ENCODE results near the gene MFSD1.

DNA sequence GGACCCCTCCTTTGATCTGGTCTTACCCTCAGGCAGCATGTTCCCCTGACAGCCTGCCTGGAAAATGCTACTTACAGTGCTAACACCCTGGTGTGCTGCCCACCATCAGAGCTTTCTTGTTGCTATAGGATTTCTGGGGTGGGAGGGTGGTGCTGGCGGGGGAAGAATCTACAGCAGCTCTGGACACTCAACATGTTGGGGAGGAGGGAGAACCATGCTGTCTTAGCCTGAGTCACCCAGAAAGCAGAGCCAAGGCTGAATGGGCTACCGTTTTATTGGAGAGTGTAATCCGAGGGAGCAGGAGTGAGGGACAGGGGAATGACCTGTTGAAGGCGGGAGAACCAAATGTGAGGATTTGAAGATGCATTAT, 45.6 kb downstream of the MFSD1 start:
- TF ChIP-seq, protein P1, sequence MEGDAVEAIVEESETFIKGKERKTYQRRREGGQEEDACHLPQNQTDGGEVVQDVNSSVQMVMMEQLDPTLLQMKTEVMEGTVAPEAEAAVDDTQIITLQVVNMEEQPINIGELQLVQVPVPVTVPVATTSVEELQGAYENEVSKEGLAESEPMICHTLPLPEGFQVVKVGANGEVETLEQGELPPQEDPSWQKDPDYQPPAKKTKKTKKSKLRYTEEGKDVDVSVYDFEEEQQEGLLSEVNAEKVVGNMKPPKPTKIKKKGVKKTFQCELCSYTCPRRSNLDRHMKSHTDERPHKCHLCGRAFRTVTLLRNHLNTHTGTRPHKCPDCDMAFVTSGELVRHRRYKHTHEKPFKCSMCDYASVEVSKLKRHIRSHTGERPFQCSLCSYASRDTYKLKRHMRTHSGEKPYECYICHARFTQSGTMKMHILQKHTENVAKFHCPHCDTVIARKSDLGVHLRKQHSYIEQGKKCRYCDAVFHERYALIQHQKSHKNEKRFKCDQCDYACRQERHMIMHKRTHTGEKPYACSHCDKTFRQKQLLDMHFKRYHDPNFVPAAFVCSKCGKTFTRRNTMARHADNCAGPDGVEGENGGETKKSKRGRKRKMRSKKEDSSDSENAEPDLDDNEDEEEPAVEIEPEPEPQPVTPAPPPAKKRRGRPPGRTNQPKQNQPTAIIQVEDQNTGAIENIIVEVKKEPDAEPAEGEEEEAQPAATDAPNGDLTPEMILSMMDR (conservative IDR thresholded peaks at IDR 0.05), result no peak
- TF ChIP-seq EZH2 (IDR thresholded peaks at IDR 0.05; ENCODE audit: low read depth), result no peak

Measured in PC-9 (cell line).